Activated T-cell treated with anti-CD3 and anti-CD28 coated beads for 24 hours (primary cell): ENCODE results near the gene MPHOSPH9.

Source experiments
- DNase-seq: peaks from one replicate; pipeline ENCODE4 v3.0.0-alpha.2; 2020; ENCODE audit warnings: low read depth

Gene MPHOSPH9

DNA sequence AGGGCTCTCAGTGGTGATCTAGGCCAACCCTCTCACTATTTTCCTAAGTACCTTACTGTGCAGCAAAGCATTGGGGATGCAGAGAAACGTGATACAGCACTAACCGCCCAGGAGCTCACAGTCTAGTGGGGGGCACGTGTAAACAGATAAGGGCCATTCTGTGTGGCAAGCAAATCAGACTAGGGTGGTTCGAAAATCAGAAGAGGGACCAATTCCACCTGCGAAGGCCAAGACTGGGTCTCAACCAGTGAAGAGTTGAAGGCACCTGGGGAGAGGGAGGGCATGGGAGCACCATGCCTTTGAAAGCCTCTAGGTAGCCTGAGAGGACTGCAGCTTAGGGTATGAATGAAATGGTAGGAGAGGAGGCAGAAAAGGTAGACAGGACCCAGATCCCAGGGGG, 84.3 kb downstream of the MPHOSPH9 start:
- no peak for DNase-seq

DNA sequence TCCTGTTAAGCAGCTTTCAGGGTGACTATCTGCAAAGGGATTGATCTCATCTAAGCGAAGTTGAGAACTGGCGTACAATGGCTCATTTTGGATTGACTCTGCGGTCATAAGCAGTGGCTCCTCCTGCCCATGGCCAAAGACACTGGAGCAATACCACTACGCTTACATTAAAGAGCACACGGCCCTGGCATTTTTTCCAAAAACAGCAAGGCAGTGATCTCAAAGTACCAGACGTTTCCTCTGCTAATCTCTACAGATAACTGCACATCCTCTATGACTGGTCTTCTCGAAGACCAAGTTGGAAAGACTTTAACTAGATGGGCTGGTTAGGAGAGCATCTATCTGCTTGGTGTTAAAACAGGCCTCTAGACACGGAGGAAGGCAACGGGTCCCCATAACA, 84.7 kb downstream of the MPHOSPH9 start:
- no peak for DNase-seq

DNA sequence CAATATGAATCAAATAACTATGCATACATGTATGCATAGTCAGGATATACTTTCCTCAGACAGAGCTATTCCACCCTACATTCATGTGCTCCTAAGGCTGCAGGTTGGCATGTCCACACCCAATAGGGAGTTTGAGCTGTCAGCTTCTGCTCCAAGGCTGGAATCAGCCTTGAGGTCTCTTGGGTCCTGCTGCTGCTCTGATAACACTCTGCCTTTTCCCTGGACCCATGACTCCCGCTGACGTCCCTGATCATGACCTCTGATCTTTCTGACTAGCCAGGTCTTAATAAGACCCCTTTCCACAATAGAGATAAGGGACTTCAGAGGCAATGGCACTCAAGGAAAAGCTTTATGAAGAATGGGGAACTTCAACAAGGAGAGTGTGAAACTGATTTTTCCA, 87.7 kb downstream of the MPHOSPH9 start:
- no peak for DNase-seq

GRCh38 chr12:123143736-123144461, 89.0 kb downstream of the MPHOSPH9 start:
- DNase-seq = no peak

- DNase-seq = no peak
These were observed 89.8 kb downstream of the MPHOSPH9 start for GRCh38 chr12:123142921-123143735.

GRCh38 chr12:123142518-123142840, 90.5 kb downstream of the MPHOSPH9 start:
- no peak for DNase-seq

- no peak for DNase-seq
These were observed 91.1 kb downstream of the MPHOSPH9 start for GRCh38 chr12:123141615-123142517.

GRCh38 chr12:123140676-123141614, 92.0 kb downstream of the MPHOSPH9 start:
- DNase-seq = no peak

- no peak for DNase-seq
These were observed 92.8 kb downstream of the MPHOSPH9 start for GRCh38 chr12:123139926-123140675.

- DNase-seq = no peak
These were observed 97.3 kb downstream of the MPHOSPH9 start for GRCh38 chr12:123135688-123136087.

DNA sequence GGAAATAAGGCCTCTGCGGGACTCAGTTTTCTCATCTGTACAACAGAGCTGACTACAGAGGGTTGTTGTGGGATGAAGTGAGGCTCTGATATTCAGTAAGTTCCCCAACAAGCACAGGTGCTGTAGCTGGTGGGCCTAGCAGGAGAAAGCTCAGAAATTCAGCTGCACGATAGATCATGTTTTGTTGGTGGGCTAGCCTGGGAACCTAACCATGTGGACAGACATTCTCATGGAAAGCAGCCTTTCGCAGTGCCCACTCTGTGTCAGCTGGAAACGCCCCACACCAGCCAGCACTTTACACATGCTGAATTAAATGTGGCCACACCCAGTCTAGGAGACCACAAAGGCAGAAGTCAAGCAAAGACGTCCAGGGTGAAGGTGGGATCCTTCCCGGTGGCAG, 98.1 kb downstream of the MPHOSPH9 start:
- no peak for DNase-seq

DNA sequence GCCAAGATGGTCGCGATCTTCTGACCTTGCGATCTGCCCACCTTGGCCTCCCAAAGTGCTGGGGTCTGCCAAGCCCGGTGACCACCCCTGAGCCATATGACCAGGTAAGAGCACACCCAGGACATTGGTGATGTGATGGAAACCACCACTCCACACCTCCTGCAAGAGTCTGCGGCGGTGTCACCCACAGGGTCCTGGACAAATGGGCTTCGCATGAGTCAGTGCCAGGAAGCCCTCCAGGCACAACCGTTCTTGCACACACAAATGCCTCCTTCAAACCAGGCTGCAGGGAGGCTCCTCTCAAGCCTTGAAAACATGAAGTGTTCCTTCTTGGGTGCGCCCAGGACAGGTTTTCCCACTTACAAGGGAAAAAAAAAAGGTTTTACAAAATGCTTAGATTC, 98.7 kb downstream of the MPHOSPH9 start:
- no peak for DNase-seq

- DNase-seq = no peak
These were observed 99.2 kb downstream of the MPHOSPH9 start for GRCh38 chr12:123133701-123134100.

DNA sequence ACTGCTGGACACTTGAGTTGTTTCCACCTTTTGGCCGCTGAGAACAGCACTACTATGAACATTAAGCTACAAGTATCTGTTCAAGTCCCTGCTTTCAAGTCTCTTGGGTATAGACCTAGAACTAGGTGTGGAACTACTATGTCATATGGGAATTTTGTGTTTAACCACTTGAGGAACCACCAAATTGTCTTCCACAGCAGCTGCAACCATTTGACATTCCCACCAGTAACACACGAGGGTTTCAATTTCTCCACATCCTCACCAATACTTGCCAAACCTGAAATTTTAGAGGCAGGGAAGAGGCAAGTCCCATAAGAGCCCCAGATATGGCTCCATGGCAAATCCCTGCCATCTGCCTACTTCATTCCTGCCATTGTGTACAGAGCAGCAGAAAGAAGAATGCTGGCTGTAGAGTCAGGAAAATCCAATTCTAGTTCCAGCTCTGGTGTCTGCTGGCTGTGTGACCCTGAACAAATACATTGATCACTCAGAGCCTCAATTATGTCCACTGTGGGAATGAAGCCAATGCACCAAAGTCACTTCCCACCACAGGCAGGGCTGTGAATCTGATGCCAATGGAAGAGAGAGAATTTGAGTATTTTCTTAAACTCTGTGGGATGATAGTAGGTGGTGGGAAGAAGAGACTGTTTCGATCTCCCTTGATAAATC, 99.9 kb downstream of the MPHOSPH9 start:
- no peak for DNase-seq

DNA sequence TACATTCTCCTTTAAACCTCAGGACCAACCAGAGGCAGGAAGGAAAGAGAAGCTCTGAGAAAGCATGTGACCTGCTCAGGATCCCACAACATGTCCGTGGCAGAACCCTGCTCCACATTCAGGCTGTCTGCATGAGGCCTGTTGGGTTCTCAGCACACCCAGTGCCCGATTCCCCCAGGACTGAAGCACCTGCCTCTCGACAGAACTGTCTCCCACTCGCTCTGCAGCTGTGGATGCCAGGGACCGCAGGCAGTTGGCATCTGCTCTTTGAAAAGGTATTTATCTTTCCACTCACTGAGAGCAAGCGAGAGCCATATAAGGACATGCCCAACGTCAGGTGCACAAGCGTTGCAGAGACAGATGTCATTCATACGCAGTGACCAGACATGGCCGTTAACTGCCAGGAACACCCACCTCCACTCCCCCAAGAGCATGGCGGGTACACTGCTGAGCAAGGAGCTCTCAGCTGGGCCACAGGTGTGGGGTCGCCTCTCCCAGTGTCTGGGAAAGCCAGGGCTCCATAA, 101.0 kb downstream of the MPHOSPH9 start:
- DNase-seq = no peak

- DNase-seq = no peak
These were observed 101.6 kb downstream of the MPHOSPH9 start for GRCh38 chr12:123131291-123131832.

DNA sequence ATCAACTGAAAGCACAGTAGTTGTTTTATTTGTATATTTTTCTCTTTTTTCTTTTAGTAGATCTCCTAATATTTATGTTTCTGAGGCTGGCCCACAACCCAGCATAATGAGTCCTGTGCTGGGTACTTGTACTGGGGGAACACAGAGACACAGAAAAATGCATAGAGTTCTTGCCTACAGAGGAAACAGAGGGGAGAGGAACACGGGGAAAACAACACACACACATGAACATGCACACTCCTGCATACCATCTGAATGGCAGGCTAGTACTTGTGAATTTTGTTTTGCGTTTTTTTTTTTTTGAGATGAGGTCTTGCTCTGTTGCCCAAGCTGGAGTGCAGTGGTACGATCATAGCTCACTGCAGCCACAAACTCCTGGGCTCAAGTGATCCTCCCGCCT, 103.3 kb downstream of the MPHOSPH9 start:
- no peak for DNase-seq

GRCh38 chr12:123127182-123127495, 105.8 kb downstream of the MPHOSPH9 start:
- no peak for DNase-seq

- DNase-seq = no peak
These were observed 106.4 kb downstream of the MPHOSPH9 start for GRCh38 chr12:123126294-123127181.
